Liver (tissue), 3 donors: ENCODE results near the gene RAD1.

Source experiments
- ATF3 ChIP-seq: IDR thresholded peaks from 2 replicates; pipeline ENCODE4 v1.6.1; 2016; ENCODE audit warnings: antibody characterized with exemption
- CTCF ChIP-seq: fragments of 150-350 bp; IDR thresholded peaks from 2 replicates; pipeline ENCODE4 v1.5.1; 2017; ENCODE audit warnings: improper control_type of control experiment, low read depth, low read length; ENCODE audit not compliant: missing input control
- GABPA ChIP-seq, 2 donors: IDR thresholded peaks in 1 of 2; conservative IDR thresholded peaks in 1 of 2; 2 replicates each; pipeline ENCODE4 v1.6.1; 2016; ENCODE audit warnings: antibody characterized with exemption in 2 of 2, mild to moderate bottlenecking in 1 of 2, moderate library complexity in 1 of 2
- MAX ChIP-seq: IDR thresholded peaks from 2 replicates; pipeline ENCODE4 v1.6.1; 2016; ENCODE audit warnings: antibody characterized with exemption
- NR2F2 ChIP-seq: IDR thresholded peaks from 2 replicates; pipeline ENCODE4 v1.6.1; 2016; ENCODE audit warnings: antibody characterized with exemption
- REST ChIP-seq: IDR thresholded peaks from 2 replicates; pipeline ENCODE4 v1.6.1; 2016; ENCODE audit warnings: antibody characterized with exemption, mild to moderate bottlenecking
- RXRA ChIP-seq, 2 donors: IDR thresholded peaks; 2 replicates each; pipeline ENCODE4 v1.6.1; 2017 to 2018; ENCODE audit warnings: antibody characterized with exemption in 2 of 2, mild to moderate bottlenecking in 1 of 2
- SP1 ChIP-seq: IDR thresholded peaks from 2 replicates; pipeline ENCODE4 v1.6.1; 2018; ENCODE audit warnings: antibody characterized with exemption, mild to moderate bottlenecking
- YY1 ChIP-seq: IDR thresholded peaks from 2 replicates; pipeline ENCODE4 v1.6.1; 2016; ENCODE audit warnings: antibody characterized with exemption, mild to moderate bottlenecking
- ZBTB33 ChIP-seq: IDR thresholded peaks from 2 replicates; pipeline ENCODE4 v1.6.1; 2016; ENCODE audit warnings: antibody characterized with exemption
- donor health status: healthy.
- donor health status: healthy.

GRCh38 chr5:34894716-34895115 lies 20.6 kb downstream of the RAD1 start:
- no peak for TF ChIP-seq CTCF
- TF ChIP-seq YY1: no peak
- no peak for TF ChIP-seq ZBTB33
- no peak for TF ChIP-seq REST
- no peak for TF ChIP-seq MAX
- TF ChIP-seq GABPA (IDR thresholded peaks at IDR 0.05 in 1 of 2, conservative IDR thresholded peaks at IDR 0.05 in 1 of 2): no peak
- TF ChIP-seq ATF3: no peak
- TF ChIP-seq SP1: no peak
- no peak for TF ChIP-seq NR2F2
- TF ChIP-seq RXRA (IDR thresholded peaks at IDR 0.05): no peak
